Skeletal muscle tissue (tissue), 4 donors: ENCODE results near the gene RNF213. TPM values are rescaled to one million over a fixed set of nuclear protein-coding genes. Genes with fewer than 3 reads are reported as not detected.

Experiments
- H3K27ac ChIP-seq: one replicate; pipeline ENCODE4 v1.7.0; 2013; ENCODE audit warnings: mild to moderate bottlenecking, low read depth, low read length, inconsistent platforms
- H3K27me3 ChIP-seq, 3 donors: one replicate each; pipeline ENCODE4 v1.7.0; 2013; ENCODE audit warnings: low read length in 3 of 3; ENCODE audit not compliant: control insufficient read depth in 3 of 3, insufficient read depth in 3 of 3
- H3K36me3 ChIP-seq, 3 donors: one replicate each; pipeline ENCODE4 v1.7.0; 2013; ENCODE audit warnings: low read length in 3 of 3; ENCODE audit not compliant: control insufficient read depth in 3 of 3, insufficient read depth in 3 of 3
- H3K4me1 ChIP-seq, 3 donors: one replicate each; pipeline ENCODE4 v1.7.0; 2013; ENCODE audit warnings: low read length in 3 of 3, mild to moderate bottlenecking in 3 of 3; ENCODE audit not compliant: control insufficient read depth in 3 of 3, insufficient read depth in 3 of 3
- H3K4me3 ChIP-seq, 3 donors: one replicate each; pipeline ENCODE4 v1.7.0; 2013; ENCODE audit warnings: low read length in 3 of 3
- H3K9ac ChIP-seq, 3 donors: one replicate each; pipeline ENCODE4 v1.7.0; 2013; ENCODE audit warnings: low read length in 3 of 3, mild to moderate bottlenecking in 3 of 3, moderate library complexity in 2 of 3, low read depth in 1 of 3
- H3K9me3 ChIP-seq, 3 donors: one replicate each; pipeline ENCODE4 v1.7.0; 2013; ENCODE audit warnings: low read length in 3 of 3; ENCODE audit not compliant: control insufficient read depth in 3 of 3
- total RNA-seq: library from RNA; depleted of rRNA; stranded (reverse); fragments of >200 nt; gene quantifications from one replicate; pipeline ENCODE4 v1.2.3, GENCODE V29; 2014
- donor health status: Osteomylitis.

Gene RNF213
- total RNA-seq, 1 donor from 2014 or later, result 63.2 TPM

DNA sequence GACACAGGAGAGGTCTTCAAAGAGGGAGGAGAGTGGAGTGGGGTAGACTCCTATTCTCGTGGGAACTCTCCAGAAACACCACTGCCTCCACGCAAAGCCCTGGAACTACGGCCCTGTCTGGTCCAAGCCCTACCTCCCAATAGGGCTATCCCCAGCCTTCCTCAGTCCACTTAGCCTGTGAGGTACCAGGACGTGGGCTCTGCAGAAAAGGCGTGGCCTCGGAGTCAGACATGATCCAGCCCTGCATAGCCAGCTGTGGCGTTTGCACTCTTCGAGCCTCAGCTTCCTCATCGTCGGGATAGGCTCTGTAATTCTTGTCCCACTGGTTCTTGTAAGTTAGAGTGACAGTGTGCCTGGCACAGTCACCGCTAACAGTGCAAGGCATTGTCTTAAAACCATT is 168.1 kb downstream of the RNF213 start:
- Histone ChIP-seq H3K27me3 (no peaks in the 10 kb centered on the region), H3K27ac (no peak overlapping the region), H3K9me3 (no peaks in the 10 kb centered on the region), H3K36me3 (peaks cover 7 to 18% (median 9%) of the 10 kb centered on the region in 3 donors), H3K4me3 (no peak overlapping the region), H3K9ac (no peak overlapping the region), H3K4me1 (peaks cover 0 to 14% (median 9%) of the 10 kb centered on the region in 3 donors)

DNA sequence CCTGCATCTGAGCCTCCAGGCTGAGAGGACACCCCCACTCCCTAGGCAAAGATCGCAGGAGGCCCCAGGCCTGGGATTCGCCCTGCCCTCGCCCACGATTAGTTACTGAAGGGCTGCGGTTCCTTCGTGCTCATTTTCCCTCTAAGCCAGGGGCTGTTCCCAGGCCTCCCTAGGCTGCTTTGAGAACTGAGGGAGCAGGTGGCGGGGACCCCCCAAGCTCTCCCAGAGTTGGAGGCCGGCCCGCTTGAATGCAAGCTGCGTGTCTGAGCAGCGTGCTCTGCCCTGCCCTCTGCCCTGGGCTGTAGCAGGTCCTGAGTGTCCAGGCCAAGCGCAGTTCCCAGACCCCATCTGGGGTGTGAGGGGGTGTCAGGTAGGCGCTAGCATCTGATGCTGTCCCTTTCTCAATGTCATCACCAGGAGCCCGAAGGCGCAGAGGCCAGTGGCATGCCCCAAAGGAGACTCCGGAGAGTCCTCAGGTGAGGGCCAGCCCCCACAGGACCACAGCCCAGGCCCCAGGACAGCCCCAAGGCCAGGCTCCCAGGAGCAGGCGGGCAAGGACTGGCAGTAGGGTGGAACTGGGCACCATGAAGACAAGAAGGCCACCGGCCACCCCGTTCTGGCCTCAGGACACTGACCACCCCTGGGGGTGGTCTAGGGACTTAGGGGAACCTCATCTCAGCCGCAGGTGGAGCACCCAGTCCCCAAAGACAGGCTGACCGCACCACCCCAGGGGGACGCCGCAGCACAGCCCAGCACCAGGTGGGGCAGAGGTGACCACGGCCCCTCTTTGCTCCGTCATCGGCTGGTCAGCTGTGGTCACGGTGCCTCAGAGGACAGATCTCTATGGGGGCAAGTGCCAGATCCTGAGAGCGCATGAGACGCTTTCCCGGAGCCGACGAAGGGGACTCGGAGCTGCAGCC is 169.0 kb downstream of the RNF213 start:
- Histone ChIP-seq H3K27me3 (no peaks in the 10 kb centered on the region), H3K36me3 (peaks cover 7 to 18% (median 9%) of the 10 kb centered on the region in 3 donors), H3K9me3 (no peaks in the 10 kb centered on the region), H3K27ac (no peak overlapping the region), H3K4me3 (no peak overlapping the region), H3K9ac (no peak overlapping the region), H3K4me1 (peaks cover 0 to 10% (median 5%) of the 10 kb centered on the region in 3 donors)

DNA sequence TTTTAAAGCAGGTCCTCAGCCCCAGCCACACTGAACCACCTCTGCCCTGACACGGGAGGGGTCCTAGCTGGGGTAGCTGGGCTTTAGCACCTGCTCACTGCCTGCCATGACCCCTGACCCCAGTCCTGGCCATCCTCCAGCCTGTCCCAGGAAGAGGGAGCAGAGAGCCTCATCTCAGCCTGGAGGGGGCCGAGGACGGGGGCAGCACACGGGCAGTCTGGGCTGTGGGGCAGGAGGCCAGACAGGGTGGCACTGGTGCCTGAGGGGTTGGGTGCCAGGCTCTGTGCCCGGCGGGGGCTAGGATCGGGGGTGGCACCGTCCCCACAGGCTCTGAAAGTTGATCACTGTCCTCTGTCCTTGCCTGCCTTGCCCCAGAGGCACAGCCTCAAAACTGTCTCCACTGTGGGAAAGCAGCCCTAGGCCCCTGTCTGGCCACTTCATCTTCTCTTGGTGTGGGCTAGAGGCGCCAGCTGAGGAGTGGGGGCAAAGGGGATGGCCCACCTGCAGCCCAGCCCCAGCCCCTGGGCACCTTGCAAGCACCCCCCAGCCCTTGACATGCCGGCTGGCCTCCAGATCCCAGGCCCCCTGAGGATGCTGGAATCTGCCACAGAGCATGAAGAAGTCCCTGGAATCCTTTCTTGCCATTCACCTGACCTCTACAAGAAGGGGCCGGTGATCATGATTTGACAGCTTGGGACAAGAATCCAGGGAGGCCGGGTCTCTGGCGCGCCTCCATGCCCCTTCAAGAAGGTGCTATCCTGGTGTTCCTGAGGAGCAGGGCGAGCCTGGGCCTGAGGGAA is 170.0 kb downstream of the RNF213 start:
- peaks cover 7 to 14% (median 9%) of the 10 kb centered on the region in 3 donors for H3K36me3 ChIP-seq
- no peaks in the 10 kb centered on the region for H3K9me3 ChIP-seq
- no peak overlapping the region for H3K4me3 ChIP-seq
- no peak overlapping the region for H3K9ac ChIP-seq
- H3K27ac ChIP-seq, result no peak overlapping the region
- H3K4me1 ChIP-seq, result peaks cover 0 to 10% (median 5%) of the 10 kb centered on the region in 3 donors
- H3K27me3 ChIP-seq, result no peaks in the 10 kb centered on the region

DNA sequence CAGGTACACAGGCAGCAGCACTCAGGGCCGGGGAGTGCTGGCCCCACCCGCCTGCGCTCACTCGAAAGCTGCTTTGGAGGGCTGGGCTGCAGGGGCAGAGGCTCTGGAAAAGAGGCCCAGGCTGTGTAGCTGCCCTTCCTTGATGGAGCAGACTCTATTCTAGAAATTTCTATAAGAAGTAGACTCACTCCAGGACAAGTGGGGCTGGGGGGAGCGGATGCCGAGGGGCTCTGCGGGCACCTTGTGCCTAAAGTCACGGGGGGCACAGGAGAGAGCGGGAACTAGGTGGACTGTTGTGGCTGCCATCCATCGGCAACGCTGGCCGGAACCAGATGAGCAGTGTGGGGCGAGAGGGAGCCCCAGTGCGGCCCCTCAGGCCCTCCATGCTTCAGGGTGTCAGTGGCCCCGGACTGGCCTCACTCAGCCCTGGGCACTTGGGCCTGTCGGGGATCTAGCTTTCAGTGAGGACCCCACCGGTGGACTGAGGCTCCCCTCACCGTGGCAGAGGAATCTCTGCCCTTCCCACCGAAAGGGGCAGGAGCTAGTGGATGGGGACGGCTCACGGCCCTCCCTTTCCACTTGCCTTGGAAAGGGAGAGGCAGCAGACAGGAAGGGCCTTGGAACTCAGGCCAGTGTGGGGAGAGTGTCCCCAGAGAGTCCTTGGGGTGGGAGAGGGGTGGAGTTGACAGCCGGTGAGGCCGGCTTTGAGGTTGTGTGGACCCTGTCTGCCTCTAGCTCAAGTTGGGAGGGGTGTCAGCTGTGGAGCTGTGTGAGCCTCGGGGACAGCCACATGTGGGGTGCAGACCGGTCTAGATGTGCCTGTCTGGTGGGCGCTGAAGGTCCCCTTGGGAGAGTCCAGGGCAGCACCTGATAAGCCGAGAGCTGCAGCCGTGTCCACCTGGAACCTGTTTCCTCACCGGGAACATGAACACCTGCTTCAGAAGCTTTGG is 170.9 kb downstream of the RNF213 start:
- Histone ChIP-seq H3K36me3 (peaks cover 7 to 19% (median 13%) of the 10 kb centered on the region in 3 donors), H3K9me3 (no peaks in the 10 kb centered on the region), H3K4me1 (peaks cover 0 to 9% (median 5%) of the 10 kb centered on the region in 3 donors), H3K9ac (no peak overlapping the region), H3K27ac (no peak overlapping the region), H3K4me3 (no peak overlapping the region), H3K27me3 (no peaks in the 10 kb centered on the region)

DNA sequence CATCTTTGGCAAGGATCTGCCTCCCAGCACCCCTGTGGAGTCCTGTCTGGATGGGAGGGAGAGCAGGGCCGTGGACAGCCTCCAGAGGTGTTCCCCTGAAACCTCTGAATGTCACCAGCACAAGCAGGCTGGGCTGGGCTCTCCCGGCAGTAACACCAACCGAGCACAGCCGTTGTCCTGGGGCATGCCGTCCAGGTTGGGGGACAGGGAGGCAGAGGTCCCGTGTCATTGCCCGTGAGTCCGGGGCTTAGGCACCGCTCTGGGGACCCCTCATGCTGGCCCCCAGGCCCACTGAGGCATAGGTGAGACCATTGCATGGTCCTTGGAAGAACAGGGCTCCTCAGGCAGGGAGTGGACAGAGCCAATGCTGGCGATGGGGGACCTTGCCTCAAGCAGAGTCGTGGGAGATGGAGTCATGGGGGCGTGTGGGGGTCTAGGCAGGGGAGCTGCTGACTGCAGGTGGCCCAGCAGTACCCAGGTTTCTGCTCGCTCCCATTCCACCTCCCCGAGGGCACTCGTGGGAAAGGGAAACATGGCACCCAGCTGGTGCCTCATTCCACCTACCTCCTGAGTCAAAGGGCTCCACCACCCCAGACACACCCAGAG is 171.8 kb downstream of the RNF213 start:
- H3K4me1 ChIP-seq, result no peaks in the 10 kb centered on the region

DNA sequence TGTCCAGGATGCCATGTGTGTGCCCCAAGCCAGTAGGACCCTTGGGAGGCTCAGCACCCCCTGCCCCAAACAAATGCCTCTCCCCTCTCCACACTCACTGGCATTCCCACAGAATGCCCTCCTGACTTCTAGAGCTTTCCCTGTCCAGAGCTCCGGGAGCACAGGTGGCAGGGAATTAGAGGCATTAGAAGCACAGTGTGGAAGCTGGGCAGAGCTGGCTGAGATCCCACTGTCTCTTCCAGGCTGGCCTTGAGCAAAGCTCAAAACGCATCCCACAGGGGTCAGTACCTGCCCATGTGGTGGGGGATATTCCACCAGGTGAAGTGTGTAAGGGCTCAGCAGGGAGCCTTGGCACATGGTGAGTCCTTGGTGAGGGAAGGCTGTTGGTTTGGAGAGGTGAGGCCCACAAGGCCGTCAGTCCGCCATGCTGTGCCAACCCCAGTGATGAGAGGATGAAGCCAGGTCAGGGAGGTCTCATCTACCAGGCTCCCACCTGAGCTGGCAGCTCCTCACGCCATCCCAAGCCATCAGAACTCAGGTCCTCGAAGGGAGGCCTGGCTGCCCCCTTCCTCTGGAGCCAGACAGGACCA is 172.4 kb downstream of the RNF213 start:
- H3K9me3 ChIP-seq, result no peaks in the 10 kb centered on the region
- H3K27ac ChIP-seq, result no peak overlapping the region
- no peak overlapping the region for H3K9ac ChIP-seq
- no peak overlapping the region for H3K4me3 ChIP-seq
- no peaks in the 10 kb centered on the region for H3K4me1 ChIP-seq
- peaks cover 7 to 18% (median 16%) of the 10 kb centered on the region in 3 donors for H3K36me3 ChIP-seq
- no peaks in the 10 kb centered on the region for H3K27me3 ChIP-seq

More for the DNA sequence above, 171.8 kb downstream of the RNF213 start:
- no peak overlapping the region for H3K27ac ChIP-seq
- H3K4me3 ChIP-seq, result no peak overlapping the region
- H3K9me3 ChIP-seq, result no peaks in the 10 kb centered on the region
- peaks cover 7 to 19% (median 16%) of the 10 kb centered on the region in 3 donors for H3K36me3 ChIP-seq
- no peaks in the 10 kb centered on the region for H3K27me3 ChIP-seq
- H3K9ac ChIP-seq, result no peak overlapping the region

DNA sequence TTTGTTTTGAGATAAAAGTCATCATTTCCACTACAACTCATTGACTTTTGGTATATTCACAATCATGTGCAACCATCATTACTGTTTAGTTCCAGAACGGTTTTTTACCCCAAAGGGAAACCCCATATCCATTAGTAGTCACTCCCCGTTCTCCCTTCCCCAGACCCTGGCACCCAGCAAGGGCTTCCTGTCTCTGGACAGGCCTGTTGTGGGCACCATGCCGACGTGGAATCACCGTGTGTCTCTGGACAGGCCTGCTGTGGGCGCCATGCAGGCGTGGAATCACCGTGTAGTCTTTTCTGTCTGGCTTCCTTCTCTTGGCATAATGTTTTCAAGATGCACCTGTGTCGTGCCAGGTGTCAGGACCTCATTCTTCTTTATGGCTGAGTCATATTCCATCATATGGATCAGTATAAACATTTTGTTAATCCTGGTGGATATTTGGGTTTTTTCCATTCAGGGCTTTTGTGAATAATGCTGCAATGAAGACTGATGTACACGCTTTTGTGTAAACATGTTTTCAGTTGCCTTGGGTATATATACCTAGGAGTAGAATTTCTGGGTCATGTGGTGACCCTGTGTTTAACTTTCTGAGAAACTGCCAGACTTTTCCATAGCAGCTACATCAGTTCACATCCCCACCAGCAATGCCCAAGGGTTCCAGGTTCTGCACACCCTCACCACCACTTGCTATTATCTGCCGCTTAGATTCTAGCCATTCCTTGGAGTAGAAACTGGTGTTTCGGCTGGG is 173.4 kb downstream of the RNF213 start:
- Histone ChIP-seq H3K27me3 (no peaks in the 10 kb centered on the region), H3K9me3 (no peaks in the 10 kb centered on the region), H3K27ac (no peak overlapping the region), H3K4me1 (no peaks in the 10 kb centered on the region), H3K9ac (no peak overlapping the region), H3K36me3 (peaks cover 0 to 14% (median 10%) of the 10 kb centered on the region in 3 donors), H3K4me3 (no peak overlapping the region)

DNA sequence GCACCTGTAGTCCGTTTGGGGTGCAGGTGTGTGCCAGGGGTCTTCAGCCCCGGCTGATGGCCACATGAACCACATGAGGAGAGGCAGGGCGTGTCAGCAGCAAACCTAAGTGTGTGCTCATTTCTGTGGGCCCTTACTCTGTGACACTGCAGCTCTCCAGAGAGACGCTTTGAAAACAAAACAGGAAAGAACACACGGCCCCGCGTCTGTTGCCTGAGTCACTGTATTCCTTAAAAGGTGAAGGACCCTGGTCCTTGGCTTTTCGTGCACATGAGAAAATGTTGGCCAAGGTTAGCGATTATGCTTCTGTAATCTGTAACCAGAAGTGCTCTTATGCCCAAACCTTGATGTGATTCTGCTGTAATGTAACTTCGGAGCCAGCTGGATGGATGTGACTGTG is 176.9 kb downstream of the RNF213 start:
- H3K9me3 ChIP-seq, result no peaks in the 10 kb centered on the region
- no peak overlapping the region for H3K4me3 ChIP-seq
- H3K27ac ChIP-seq, result no peak overlapping the region
- H3K4me1 ChIP-seq, result no peaks in the 10 kb centered on the region
- no peaks in the 10 kb centered on the region for H3K27me3 ChIP-seq
- no peak overlapping the region for H3K9ac ChIP-seq
- peaks cover 2 to 9% (median 6%) of the 10 kb centered on the region in 3 donors for H3K36me3 ChIP-seq
